SK-N-SH (cell line): Measurements from ENCODE around the gene PLCB3. TPM values are rescaled to one million over a fixed set of nuclear protein-coding genes. Genes with fewer than 3 reads are reported as not detected.

ENCODE experiments used
- CTCF ChIA-PET: fragments of 300-600, 350-600 bp; formaldehyde crosslinking; extraction: SDS; loops from one replicate; lab custom pipeline; 2021; lab: Yijun Ruan, JAX
- POLR2A ChIA-PET: fragments of 350-600 bp; sonication (Branson Sonifier 250); formaldehyde crosslinking; extraction: SDS; loops from one replicate; lab custom pipeline; 2020; ENCODE audit warnings: antibody characterized with exemption, inconsistent platforms; lab: Yijun Ruan, JAX
- DNase-seq: peaks from one replicate; pipeline ENCODE4 v3.0.0; 2012
- H2AFZ ChIP-seq: fragments of 200-600 bp; sonication (generic); 2 replicates; pipeline ENCODE4 v1.8.1; 2016; ENCODE audit warnings: antibody characterized with exemption, mild to moderate bottlenecking, low read depth
- H3F3A ChIP-seq: fragments of 200-600 bp; sonication (generic); replicated peaks from 2 replicates; pipeline ENCODE3; 2016; ENCODE audit warnings: antibody characterized with exemption, mild to moderate bottlenecking; ENCODE audit not compliant: insufficient read depth
- H3K27ac ChIP-seq, 2 experiments: fragments of 200-500 bp in 1 of 2; fragments of 200-600 bp in 1 of 2; sonication (Bioruptor generic) in 1 of 2; sonication (generic), shearing (Covaris generic) in 1 of 2; 2 replicates each; pipeline versions ENCODE4 v1.5.1 to v1.6.1; 2014 to 2016; ENCODE audit warnings: low read depth in 2 of 2, inconsistent platforms in 1 of 2, low read length in 1 of 2, mild to moderate bottlenecking in 1 of 2, mixed read lengths in 1 of 2
- H3K27me3 ChIP-seq: fragments of 200-600 bp; sonication (generic), shearing (Covaris generic); 2 replicates; pipeline ENCODE4 v1.6.1; 2016; ENCODE audit warnings: mixed run types; ENCODE audit not compliant: insufficient read depth
- H3K36me3 ChIP-seq, 2 experiments: fragments of 200-500 bp in 1 of 2; fragments of 200-600 bp in 1 of 2; sonication (Bioruptor generic) in 1 of 2; sonication (generic) in 1 of 2; replicated peaks in 1 of 2; 2 replicates each; pipeline versions ENCODE3 to v1.5.1; 2014 to 2016; ENCODE audit warnings: low read length in 1 of 2, mild to moderate bottlenecking in 1 of 2; ENCODE audit not compliant: insufficient read depth in 2 of 2, control insufficient read depth in 1 of 2
- H3K4me1 ChIP-seq, 2 experiments: fragments of 200-500 bp in 1 of 2; fragments of 200-600 bp in 1 of 2; sonication (Bioruptor generic) in 1 of 2; sonication (generic), shearing (Covaris generic) in 1 of 2; 2 replicates each; pipeline versions ENCODE4 v1.5.1 to v1.6.1; 2014 to 2016; ENCODE audit warnings: low read depth in 1 of 2, low read length in 1 of 2, mixed run types in 1 of 2; ENCODE audit not compliant: insufficient read depth in 2 of 2, control insufficient read depth in 1 of 2
- H3K4me2 ChIP-seq: fragments of 200-600 bp; sonication (generic), shearing (Covaris generic); 2 replicates; pipeline ENCODE4 v1.6.1; 2017; ENCODE audit warnings: mixed run types
- H3K4me3 ChIP-seq, 2 experiments: fragments of 200-500 bp in 1 of 2; fragments of 200-600 bp in 1 of 2; sonication (Bioruptor generic) in 1 of 2; sonication (generic), shearing (Covaris generic) in 1 of 2; 2 replicates each; pipeline versions ENCODE4 v1.5.1 to v1.8.1; 2014 to 2016; ENCODE audit warnings: low read depth in 2 of 2, inconsistent platforms in 1 of 2, low read length in 1 of 2, mild to moderate bottlenecking in 1 of 2, mixed read lengths in 1 of 2, moderate library complexity in 1 of 2
- H3K79me2 ChIP-seq: fragments of 200-600 bp; sonication (generic); 2 replicates; pipeline ENCODE4 v1.8.1; 2017; ENCODE audit warnings: mild to moderate bottlenecking; ENCODE audit not compliant: insufficient read depth
- H3K9ac ChIP-seq: fragments of 200-600 bp; sonication (generic); 2 replicates; pipeline ENCODE4 v1.6.1; 2017; ENCODE audit warnings: mixed run types
- H3K9me2 ChIP-seq: fragments of 200-600 bp; sonication (generic); 2 replicates; pipeline ENCODE4 v1.6.1; 2017; ENCODE audit warnings: mixed run types
- H3K9me3 ChIP-seq: fragments of 200-600 bp; sonication (generic); 2 replicates; pipeline ENCODE4 v1.6.1; 2017; ENCODE audit warnings: mixed run types, mild to moderate bottlenecking, moderate library complexity
- H4K20me1 ChIP-seq: fragments of 200-600 bp; sonication (generic); 2 replicates; pipeline ENCODE4 v1.6.1; 2017; ENCODE audit warnings: mild to moderate bottlenecking, mixed run types; ENCODE audit not compliant: insufficient read depth
- CHD2 ChIP-seq: fragments of 150-350 bp; IDR thresholded peaks from 2 replicates; pipeline ENCODE4 v1.6.1; 2018; ENCODE audit warnings: low read length; ENCODE audit not compliant: partially characterized antibody
- ELF1 ChIP-seq: IDR thresholded peaks from 2 replicates; pipeline ENCODE4 v1.4.0; 2012
- FOSL2 ChIP-seq: IDR thresholded peaks from 2 replicates; pipeline ENCODE4 v1.4.0; 2012; ENCODE audit warnings: low read depth, mild to moderate bottlenecking, moderate library complexity, borderline replicate concordance
- FOXM1 ChIP-seq: IDR thresholded peaks from 2 replicates; pipeline ENCODE4 v1.4.0; 2012; ENCODE audit warnings: low read depth, mild to moderate bottlenecking
- MXI1 ChIP-seq: IDR thresholded peaks from 2 replicates; pipeline ENCODE4 v1.6.1; 2012; ENCODE audit warnings: mild to moderate bottlenecking, low read depth, low read length, improper control_type of control experiment
- RAD21 ChIP-seq: IDR thresholded peaks from 2 replicates; pipeline ENCODE4 v1.6.1; 2012; ENCODE audit warnings: mild to moderate bottlenecking, low read length
- RFX5 ChIP-seq: IDR thresholded peaks from 2 replicates; pipeline ENCODE4 v1.6.1; 2012; ENCODE audit warnings: mild to moderate bottlenecking, improper control_type of control experiment, low read length
- SIN3A ChIP-seq: IDR thresholded peaks from 2 replicates; pipeline ENCODE4 v1.6.1; 2012; ENCODE audit warnings: low read depth, mild to moderate bottlenecking, low read length, moderate library complexity, borderline replicate concordance
- SMC3 ChIP-seq: IDR thresholded peaks from 2 replicates; pipeline ENCODE4 v1.6.1; 2012; ENCODE audit warnings: low read depth, low read length, improper control_type of control experiment
- TAF1 ChIP-seq: IDR thresholded peaks from 2 replicates; pipeline ENCODE4 v1.6.1; 2012; ENCODE audit warnings: low read depth, mild to moderate bottlenecking, low read length, moderate library complexity, borderline replicate concordance
- TCF12 ChIP-seq: IDR thresholded peaks from 2 replicates; pipeline ENCODE4 v1.4.0; 2012
- WGBS: methylation state at CpG from one replicate; pipeline ENCODE4 v1.1.6; 2017; ENCODE audit warnings: low lambda C conversion rate; 5-methylcytosine and 5-hydroxymethylcytosine counted together
- polyA plus RNA-seq, 3 experiments: library from polyadenylated mRNA; depleted of rRNA; stranded (reverse); fragments of >200 nt; gene quantifications; 2 replicates each; pipeline ENCODE4 v1.2.3, GENCODE V29; 2012
- TF ChIP-seq, protein P1 (sequence below): fragments of 150-350 bp; IDR thresholded peaks from 2 replicates; pipeline ENCODE4 v1.6.1; 2017; ENCODE audit warnings: antibody characterized with exemption, low read length, low read depth, borderline replicate concordance
- TF ChIP-seq, protein P2 (sequence below): fragments of 200-600 bp; sonication (generic); IDR thresholded peaks from 2 replicates; pipeline ENCODE4 v1.6.1; 2017; ENCODE audit warnings: antibody characterized with exemption, mild to moderate bottlenecking, moderate library complexity
- TF ChIP-seq, protein P3 (sequence below): IDR thresholded peaks from 2 replicates; pipeline ENCODE4 v1.4.0; 2012; ENCODE audit warnings: low read depth, borderline replicate concordance
- TF ChIP-seq, protein P4 (sequence below): fragments of 150-350 bp; IDR thresholded peaks from 2 replicates; pipeline ENCODE4 v1.6.1; 2016; ENCODE audit warnings: mild to moderate bottlenecking, low read depth, low read length
- TF ChIP-seq, protein P5 (sequence below): IDR thresholded peaks from 2 replicates; pipeline ENCODE4; 2012
- TF ChIP-seq, protein P6 (sequence below): IDR thresholded peaks from 2 replicates; pipeline ENCODE4 v1.4.0; 2012; ENCODE audit warnings: low read depth

Gene PLCB3
- polyA plus RNA-seq, 1 of the 3 experiments (the other 2 are of a cell fraction) = 30.4 TPM

DNA sequence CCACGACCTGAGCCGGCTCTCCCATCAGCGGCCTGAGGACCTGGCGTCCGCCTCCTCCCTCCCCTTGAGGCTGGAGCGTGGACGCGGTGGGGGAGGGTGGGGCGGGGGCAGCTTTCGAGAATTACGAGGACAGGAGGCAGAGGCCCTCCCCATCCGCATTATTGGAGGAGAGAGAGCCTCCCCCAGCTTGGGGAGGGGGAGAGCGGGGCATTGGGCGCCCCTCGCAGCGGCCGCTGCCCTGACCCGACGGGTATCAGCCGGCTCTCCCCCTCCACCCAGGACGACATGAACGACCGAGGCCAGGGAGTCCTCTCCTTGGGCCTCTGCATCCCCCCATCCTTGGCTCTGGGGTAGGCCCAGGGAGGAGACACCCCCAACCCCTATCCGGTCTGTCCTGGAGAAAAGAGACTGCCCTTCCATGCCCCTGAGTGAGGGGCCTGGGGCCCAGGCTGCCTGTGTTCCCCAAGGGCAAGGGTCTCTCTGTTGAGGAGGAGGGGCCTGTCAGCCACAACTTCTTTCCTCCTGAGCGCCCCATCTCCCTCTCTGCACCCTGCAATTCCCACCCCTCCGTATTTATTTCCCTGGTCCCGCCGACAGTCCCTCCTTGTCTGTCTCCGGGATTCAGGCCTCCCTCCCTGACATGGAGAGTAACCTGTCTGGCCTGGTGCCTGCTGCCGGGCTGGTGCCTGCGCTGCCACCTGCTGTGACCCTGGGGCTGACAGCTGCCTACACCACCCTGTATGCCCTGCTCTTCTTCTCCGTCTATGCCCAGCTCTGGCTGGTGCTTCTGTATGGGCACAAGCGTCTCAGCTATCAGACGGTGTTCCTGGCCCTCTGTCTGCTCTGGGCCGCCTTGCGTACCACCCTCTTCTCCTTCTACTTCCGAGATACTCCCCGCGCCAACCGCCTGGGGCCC lies 34.8 kb downstream of the PLCB3 start:
- Histone ChIP-seq H3K79me2 (peaks cover 28% of the 10 kb centered on the region), H2AFZ (peak overlapping the region; percentile 83; the same call in 1 of the 2 replicates), H3K9me3 (no peaks in the 10 kb centered on the region), H3K9ac (peak overlapping the region; percentile 89), H3F3A (peaks cover 16% of the 10 kb centered on the region), H4K20me1 (no peaks in the 10 kb centered on the region), H3K36me3 (peaks cover 0 to 6% of the 10 kb centered on the region in 2 experiments), H3K4me2 (peak overlapping the region; percentile 100)
- WGBS = 59% methylated on average over 17 of the region's 40 CpGs
- CTCF ChIA-PET = interaction anchor here (1.1 to 12.2 kb wide), 6 partner anchors 11 to 365 kb away, joined by 3 to 196 read pairs (median 11); partner anchors contain the start of genes CATSPERZ, ESRRA and PLCB3
- POLR2A ChIA-PET = interaction anchor here (1.6 to 3.2 kb wide), 3 partner anchors 15 to 44 kb away, joined by 3 to 33 read pairs (median 6); partner anchors contain the start of gene ESRRA
- TF ChIP-seq TCF12 (no peak), RAD21 (peak; percentile 25), MXI1 (peak; percentile 61; the same call in 1 of the 2 replicates), SMC3 (peak; percentile 20; the same call in 1 of the 2 replicates)
- TF ChIP-seq, protein P1, sequence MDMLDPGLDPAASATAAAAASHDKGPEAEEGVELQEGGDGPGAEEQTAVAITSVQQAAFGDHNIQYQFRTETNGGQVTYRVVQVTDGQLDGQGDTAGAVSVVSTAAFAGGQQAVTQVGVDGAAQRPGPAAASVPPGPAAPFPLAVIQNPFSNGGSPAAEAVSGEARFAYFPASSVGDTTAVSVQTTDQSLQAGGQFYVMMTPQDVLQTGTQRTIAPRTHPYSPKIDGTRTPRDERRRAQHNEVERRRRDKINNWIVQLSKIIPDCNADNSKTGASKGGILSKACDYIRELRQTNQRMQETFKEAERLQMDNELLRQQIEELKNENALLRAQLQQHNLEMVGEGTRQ = no peak
- TF ChIP-seq, protein P2, sequence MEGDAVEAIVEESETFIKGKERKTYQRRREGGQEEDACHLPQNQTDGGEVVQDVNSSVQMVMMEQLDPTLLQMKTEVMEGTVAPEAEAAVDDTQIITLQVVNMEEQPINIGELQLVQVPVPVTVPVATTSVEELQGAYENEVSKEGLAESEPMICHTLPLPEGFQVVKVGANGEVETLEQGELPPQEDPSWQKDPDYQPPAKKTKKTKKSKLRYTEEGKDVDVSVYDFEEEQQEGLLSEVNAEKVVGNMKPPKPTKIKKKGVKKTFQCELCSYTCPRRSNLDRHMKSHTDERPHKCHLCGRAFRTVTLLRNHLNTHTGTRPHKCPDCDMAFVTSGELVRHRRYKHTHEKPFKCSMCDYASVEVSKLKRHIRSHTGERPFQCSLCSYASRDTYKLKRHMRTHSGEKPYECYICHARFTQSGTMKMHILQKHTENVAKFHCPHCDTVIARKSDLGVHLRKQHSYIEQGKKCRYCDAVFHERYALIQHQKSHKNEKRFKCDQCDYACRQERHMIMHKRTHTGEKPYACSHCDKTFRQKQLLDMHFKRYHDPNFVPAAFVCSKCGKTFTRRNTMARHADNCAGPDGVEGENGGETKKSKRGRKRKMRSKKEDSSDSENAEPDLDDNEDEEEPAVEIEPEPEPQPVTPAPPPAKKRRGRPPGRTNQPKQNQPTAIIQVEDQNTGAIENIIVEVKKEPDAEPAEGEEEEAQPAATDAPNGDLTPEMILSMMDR = peak; percentile 32
- TF ChIP-seq, all 33 proteins: peak for 4
- no peaks in the 10 kb centered on the region for H3K9me2 ChIP-seq
- H3K4me3 ChIP-seq = peak overlapping the region; percentile 60 to 95
- 0 out of 2 replicates have a peak, but pooled peaks cover 6% of the 10 kb centered on the region for H3K27me3 ChIP-seq
- H3K4me1 ChIP-seq = peaks cover 8 to 26% of the 10 kb centered on the region in 2 experiments; a peak in 2 of 4 replicates
- peak; percentile 73 for DNase-seq
- H3K27ac ChIP-seq = peak overlapping the region; percentile 32 to 87; a peak in 3 of 4 replicates

DNA sequence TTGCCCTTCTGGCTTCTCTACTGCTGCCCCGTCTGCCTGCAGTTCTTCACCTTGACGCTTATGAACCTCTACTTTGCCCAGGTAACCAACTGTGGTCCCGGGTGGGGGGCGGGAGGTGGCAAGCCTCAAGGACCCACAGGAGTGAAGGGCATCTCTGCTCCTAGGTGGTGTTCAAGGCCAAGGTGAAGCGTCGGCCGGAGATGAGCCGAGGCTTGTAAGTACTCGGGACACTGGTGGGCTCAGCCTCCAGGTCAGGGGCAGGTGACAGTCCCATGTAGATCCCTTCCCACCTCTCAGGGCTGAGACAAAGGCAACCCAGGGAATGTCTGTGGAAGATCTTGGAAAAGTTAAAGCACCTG lies 35.5 kb downstream of the PLCB3 start:
- POLR2A ChIA-PET = no interaction called here
- TF ChIP-seq, protein P3, sequence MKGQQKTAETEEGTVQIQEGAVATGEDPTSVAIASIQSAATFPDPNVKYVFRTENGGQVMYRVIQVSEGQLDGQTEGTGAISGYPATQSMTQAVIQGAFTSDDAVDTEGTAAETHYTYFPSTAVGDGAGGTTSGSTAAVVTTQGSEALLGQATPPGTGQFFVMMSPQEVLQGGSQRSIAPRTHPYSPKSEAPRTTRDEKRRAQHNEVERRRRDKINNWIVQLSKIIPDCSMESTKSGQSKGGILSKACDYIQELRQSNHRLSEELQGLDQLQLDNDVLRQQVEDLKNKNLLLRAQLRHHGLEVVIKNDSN = no peak
- TF ChIP-seq, protein P4, sequence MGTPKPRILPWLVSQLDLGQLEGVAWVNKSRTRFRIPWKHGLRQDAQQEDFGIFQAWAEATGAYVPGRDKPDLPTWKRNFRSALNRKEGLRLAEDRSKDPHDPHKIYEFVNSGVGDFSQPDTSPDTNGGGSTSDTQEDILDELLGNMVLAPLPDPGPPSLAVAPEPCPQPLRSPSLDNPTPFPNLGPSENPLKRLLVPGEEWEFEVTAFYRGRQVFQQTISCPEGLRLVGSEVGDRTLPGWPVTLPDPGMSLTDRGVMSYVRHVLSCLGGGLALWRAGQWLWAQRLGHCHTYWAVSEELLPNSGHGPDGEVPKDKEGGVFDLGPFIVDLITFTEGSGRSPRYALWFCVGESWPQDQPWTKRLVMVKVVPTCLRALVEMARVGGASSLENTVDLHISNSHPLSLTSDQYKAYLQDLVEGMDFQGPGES = no peak
- TF ChIP-seq TAF1 (no peak), FOSL2 (no peak), RAD21 (no peak), SIN3A (no peak), RFX5 (no peak), MXI1 (no peak), TCF12 (no peak), FOXM1 (no peak), ELF1 (no peak), CHD2 (no peak)
- TF ChIP-seq, protein P5, sequence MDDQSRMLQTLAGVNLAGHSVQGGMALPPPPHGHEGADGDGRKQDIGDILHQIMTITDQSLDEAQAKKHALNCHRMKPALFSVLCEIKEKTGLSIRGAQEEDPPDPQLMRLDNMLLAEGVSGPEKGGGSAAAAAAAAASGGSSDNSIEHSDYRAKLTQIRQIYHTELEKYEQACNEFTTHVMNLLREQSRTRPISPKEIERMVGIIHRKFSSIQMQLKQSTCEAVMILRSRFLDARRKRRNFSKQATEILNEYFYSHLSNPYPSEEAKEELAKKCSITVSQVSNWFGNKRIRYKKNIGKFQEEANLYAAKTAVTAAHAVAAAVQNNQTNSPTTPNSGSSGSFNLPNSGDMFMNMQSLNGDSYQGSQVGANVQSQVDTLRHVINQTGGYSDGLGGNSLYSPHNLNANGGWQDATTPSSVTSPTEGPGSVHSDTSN = no peak
- TF ChIP-seq, protein P6, sequence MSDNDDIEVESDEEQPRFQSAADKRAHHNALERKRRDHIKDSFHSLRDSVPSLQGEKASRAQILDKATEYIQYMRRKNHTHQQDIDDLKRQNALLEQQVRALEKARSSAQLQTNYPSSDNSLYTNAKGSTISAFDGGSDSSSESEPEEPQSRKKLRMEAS = no peak

More for the DNA sequence above, 35.5 kb downstream of the PLCB3 start:
- WGBS = 95% methylated on average over 9 of the region's 9 CpGs
- peaks cover 9% of the 10 kb centered on the region; the same call in 1 of the 2 replicates for H3K27me3 ChIP-seq
- peaks cover 16% of the 10 kb centered on the region for H3F3A ChIP-seq
- H3K9me2 ChIP-seq = no peaks in the 10 kb centered on the region
- H3K4me3 ChIP-seq = peak overlapping the region in 1 of 2 experiments; percentile 95; a peak in 2 of 4 replicates
- H3K9ac ChIP-seq = no peak overlapping the region
- H3K9me3 ChIP-seq = no peaks in the 10 kb centered on the region
- CTCF ChIA-PET = interaction anchor here (1.0 to 12.2 kb wide), 5 partner anchors 15 to 364 kb away, joined by 3 to 196 read pairs (median 4); partner anchors contain the start of genes CATSPERZ and ESRRA
- peaks cover 28% of the 10 kb centered on the region for H3K79me2 ChIP-seq
- no peak for DNase-seq
- H3K4me1 ChIP-seq = peaks cover 8 to 29% of the 10 kb centered on the region in 2 experiments; a peak in 2 of 4 replicates
- no peak overlapping the region for H3K27ac ChIP-seq
- H3K4me2 ChIP-seq = peak overlapping the region; percentile 100
- H4K20me1 ChIP-seq = no peaks in the 10 kb centered on the region
- H2AFZ ChIP-seq = no peak overlapping the region
- H3K36me3 ChIP-seq = peaks cover 0 to 6% of the 10 kb centered on the region in 2 experiments
